GM12801 (cell line): ENCODE measurements around the gene DNPH1.

Source experiments
- TF ChIP-seq, protein P1 (sequence below): IDR thresholded peaks from one replicate; pipeline ENCODE4 v1.5.1; 2011; ENCODE audit warnings: control low read depth; ENCODE audit not compliant: insufficient read length; ENCODE audit errors: extremely low read depth

Gene DNPH1

DNA sequence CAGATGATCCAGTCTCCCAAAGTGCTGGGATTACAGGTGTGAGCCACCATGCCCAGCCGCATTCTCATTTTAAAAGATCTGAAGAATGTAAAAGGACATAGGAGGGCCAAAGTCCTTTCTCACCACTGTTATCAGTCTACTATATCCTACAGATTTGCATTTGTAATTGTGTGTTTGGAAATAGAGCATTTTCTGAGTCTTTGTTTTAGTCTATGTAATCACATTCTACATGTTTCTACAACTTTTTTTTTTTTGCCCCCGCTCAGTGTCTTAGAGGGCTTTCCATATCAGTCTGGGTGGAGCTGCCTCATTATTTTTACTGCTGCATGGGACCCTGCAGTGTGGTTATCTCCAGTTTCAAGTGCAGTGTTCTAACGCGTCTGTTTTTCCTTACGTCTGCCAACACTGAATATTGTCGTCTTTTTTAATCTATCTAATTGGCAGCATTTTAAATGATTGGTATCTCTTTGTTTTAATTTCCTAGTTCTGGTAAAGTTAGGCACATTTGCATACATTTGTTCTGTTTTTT is 39.4 kb downstream of the DNPH1 start:
- TF ChIP-seq, protein P1, sequence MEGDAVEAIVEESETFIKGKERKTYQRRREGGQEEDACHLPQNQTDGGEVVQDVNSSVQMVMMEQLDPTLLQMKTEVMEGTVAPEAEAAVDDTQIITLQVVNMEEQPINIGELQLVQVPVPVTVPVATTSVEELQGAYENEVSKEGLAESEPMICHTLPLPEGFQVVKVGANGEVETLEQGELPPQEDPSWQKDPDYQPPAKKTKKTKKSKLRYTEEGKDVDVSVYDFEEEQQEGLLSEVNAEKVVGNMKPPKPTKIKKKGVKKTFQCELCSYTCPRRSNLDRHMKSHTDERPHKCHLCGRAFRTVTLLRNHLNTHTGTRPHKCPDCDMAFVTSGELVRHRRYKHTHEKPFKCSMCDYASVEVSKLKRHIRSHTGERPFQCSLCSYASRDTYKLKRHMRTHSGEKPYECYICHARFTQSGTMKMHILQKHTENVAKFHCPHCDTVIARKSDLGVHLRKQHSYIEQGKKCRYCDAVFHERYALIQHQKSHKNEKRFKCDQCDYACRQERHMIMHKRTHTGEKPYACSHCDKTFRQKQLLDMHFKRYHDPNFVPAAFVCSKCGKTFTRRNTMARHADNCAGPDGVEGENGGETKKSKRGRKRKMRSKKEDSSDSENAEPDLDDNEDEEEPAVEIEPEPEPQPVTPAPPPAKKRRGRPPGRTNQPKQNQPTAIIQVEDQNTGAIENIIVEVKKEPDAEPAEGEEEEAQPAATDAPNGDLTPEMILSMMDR: no peak

DNA sequence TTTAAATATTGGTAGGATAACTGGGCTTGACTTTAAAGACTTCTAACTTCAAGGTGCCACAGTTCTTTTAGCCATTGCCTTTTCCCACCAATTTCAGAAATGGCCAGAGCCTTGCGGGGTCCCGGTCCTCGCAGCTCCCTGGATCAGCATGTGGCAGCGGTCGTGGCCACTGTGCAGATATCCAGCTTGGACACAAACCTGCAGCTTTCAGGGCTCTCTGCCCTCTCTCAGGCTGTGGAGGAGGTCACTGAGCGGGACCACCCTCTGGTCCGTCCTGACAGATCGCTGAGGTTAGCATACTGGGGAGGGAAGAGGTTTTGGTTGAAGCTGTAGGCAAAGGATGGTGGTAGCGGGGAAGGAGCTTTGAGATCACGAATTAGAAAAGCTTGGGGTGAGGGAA is 40.9 kb downstream of the DNPH1 start:
- TF ChIP-seq, protein P1: no peak

DNA sequence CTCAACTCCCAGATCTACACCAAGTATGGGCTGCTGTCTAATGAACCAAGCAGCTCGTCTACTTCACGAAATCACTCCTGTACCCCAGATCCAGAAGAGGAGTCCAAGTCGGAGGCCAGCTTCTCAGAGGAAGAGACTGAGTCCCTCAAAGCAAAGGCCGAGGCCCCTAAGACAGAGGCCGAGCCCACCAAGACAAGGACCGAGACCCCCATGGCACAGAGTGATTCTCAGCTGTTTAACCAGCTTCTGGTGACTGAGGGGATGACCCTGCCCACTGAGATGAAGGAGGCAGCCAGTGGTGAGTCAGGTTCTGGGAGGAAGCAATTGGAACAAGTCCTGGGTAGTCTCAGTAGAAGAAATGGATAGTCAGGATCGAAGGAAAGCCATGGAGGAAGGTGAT is 41.5 kb downstream of the DNPH1 start:
- TF ChIP-seq, protein P1: no peak

DNA sequence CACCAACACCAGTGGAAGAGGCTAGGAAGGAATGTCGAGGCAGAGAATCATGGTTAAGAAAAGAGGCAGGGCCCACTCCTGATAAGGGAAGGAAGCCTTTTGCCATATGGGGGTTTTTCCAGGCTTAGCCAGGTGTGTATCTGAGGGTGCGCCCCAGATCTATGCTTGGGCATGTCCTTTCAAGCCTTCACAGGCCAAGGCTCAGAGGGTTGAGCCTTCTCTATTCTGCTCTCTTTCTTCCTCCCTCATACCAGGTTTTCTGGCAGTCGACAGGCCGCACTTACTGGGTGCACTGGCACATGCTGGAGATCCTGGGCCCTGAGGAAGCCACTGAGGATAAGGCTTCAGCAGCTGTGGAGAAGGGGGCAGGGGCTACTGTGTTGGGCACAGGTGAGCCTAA is 42.6 kb downstream of the DNPH1 start:
- TF ChIP-seq, protein P1: no peak

DNA sequence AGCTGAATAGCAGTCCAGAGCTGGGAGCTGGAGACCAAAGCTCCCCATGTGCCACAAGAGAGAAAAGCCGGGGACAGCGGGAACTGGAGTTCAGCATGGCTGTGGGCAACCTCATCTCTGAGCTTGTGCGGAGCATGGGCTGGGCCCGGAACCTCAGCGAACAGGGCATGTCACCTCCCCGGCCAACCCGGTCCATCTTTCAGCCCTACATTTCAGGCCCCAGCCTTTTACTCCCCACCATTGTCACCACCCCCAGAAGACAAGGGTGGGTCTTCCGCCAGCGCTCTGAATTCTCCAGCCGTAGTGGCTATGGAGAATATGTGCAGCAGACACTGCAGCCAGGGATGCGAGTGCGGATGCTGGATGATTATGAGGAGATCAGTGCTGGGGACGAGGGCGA is 43.3 kb downstream of the DNPH1 start:
- TF ChIP-seq, protein P1: no peak

DNA sequence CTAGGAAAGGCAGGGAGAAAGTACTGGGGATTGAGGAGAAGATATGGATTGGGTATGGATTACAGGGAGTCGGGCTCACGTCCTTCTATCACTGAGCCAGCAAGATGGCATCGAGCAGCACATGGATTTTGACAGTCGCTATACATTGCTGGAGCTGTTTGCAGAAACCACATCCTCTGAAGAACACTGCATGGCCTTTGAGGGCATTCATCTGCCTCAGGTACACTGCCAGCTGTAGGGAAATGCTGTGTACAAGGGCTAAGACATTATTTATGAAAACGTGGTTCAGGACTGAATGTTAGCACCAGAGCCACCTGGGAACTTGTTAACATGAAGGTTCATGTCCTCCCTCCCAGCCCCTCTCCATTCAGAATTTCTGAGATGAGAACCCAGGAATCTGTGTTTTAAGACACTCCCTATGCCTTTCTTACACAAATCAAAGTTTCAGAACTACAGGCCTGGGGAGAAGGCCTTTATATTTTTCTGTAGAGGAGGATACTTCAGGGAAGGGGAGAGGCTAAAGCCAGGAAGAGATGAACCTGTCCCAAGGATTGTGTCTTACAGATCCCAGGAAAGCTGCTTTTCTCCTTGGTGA is 43.8 kb downstream of the DNPH1 start:
- TF ChIP-seq, protein P1: no peak

DNA sequence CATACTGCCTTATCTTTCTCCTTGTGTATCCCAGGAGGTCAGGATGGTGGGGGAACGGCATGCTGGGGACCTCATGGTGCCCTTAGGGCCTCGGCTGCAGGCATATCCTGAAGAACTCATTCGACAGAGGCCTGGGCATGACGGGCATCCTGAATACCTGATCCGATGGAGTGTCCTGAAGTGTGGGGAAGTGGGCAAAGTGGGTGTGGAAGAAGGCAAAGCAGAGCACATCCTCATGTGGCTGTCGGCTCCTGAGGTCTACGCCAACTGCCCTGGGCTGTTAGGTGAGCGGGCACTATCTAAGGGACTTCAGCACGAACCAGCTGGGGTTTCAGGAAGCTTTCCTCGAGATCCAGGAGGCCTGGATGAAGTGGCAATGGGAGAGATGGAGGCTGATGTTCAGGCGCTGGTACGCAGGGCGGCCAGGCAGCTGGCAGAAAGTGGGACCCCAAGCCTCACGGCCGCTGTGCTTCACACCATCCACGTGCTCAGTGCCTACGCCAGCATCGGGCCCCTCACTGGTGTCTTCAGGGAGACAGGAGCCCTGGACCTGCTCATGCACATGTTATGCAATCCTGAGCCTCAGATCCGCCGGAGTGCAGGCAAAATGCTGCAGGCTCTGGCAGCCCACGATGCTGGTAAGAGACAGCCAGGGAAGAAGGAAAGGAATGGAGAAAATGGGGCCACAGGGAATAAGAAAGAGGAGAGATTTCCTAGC is 44.9 kb downstream of the DNPH1 start:
- TF ChIP-seq, protein P1: no peak
